ENCODE measurements around the gene PTPN20.

The PTPN20 gene

DNA sequence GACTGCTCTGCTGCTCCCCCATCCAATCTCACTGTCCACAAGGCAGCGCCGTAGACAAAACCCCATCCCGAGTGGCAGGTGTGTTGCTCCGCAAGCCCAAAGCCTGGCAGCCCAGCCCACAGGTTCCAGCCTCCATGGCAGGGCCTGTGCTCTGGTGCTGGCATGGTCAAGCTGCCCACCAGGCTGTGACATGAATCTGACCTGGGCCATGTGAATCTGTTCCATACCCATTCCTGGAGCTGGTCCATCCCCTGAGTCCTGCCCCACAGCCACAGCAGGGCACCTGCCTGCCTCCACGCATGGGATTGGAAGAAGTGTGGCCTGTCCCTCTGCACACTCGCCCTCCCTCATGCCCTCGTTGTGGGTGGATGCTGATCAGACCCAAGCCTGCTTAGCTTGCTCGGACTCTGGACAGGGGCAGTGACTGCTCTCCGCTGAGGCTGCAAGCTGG, 128.8 kb downstream of the PTPN20 start:
- TF ChIP-seq, protein P1, sequence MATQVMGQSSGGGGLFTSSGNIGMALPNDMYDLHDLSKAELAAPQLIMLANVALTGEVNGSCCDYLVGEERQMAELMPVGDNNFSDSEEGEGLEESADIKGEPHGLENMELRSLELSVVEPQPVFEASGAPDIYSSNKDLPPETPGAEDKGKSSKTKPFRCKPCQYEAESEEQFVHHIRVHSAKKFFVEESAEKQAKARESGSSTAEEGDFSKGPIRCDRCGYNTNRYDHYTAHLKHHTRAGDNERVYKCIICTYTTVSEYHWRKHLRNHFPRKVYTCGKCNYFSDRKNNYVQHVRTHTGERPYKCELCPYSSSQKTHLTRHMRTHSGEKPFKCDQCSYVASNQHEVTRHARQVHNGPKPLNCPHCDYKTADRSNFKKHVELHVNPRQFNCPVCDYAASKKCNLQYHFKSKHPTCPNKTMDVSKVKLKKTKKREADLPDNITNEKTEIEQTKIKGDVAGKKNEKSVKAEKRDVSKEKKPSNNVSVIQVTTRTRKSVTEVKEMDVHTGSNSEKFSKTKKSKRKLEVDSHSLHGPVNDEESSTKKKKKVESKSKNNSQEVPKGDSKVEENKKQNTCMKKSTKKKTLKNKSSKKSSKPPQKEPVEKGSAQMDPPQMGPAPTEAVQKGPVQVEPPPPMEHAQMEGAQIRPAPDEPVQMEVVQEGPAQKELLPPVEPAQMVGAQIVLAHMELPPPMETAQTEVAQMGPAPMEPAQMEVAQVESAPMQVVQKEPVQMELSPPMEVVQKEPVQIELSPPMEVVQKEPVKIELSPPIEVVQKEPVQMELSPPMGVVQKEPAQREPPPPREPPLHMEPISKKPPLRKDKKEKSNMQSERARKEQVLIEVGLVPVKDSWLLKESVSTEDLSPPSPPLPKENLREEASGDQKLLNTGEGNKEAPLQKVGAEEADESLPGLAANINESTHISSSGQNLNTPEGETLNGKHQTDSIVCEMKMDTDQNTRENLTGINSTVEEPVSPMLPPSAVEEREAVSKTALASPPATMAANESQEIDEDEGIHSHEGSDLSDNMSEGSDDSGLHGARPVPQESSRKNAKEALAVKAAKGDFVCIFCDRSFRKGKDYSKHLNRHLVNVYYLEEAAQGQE (IDR thresholded peaks at IDR 0.05; ENCODE audit: low read depth) = no peak
- TF ChIP-seq CREB1 (IDR thresholded peaks at IDR 0.05; ENCODE audit: low read depth) (no peak), EP300 (IDR thresholded peaks at IDR 0.05; ENCODE audit: borderline replicate concordance) (no peak), RAD21 (IDR thresholded peaks at IDR 0.05; ENCODE audit: low read depth) (no peak), TAF1 (IDR thresholded peaks at IDR 0.05; ENCODE audit: low read depth) (no peak), TCF12 (IDR thresholded peaks at IDR 0.05; ENCODE audit: low read depth) (no peak), EGR1 (IDR thresholded peaks at IDR 0.05) (no peak), TEAD4 (IDR thresholded peaks at IDR 0.05) (no peak), YY1 (IDR thresholded peaks at IDR 0.05; ENCODE audit: low read depth) (no peak), NFIC (IDR thresholded peaks at IDR 0.05) (no peak), ZBTB7A (IDR thresholded peaks at IDR 0.05; ENCODE audit: low read depth) (no peak), FOXM1 (IDR thresholded peaks at IDR 0.05; ENCODE audit: borderline replicate concordance, low read depth) (no peak), CEBPB (IDR thresholded peaks at IDR 0.05) (no peak)
- TF ChIP-seq, protein P2, sequence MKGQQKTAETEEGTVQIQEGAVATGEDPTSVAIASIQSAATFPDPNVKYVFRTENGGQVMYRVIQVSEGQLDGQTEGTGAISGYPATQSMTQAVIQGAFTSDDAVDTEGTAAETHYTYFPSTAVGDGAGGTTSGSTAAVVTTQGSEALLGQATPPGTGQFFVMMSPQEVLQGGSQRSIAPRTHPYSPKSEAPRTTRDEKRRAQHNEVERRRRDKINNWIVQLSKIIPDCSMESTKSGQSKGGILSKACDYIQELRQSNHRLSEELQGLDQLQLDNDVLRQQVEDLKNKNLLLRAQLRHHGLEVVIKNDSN (IDR thresholded peaks at IDR 0.05) = no peak
- TF ChIP-seq, protein P3, sequence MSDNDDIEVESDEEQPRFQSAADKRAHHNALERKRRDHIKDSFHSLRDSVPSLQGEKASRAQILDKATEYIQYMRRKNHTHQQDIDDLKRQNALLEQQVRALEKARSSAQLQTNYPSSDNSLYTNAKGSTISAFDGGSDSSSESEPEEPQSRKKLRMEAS (IDR thresholded peaks at IDR 0.05) = no peak

DNA sequence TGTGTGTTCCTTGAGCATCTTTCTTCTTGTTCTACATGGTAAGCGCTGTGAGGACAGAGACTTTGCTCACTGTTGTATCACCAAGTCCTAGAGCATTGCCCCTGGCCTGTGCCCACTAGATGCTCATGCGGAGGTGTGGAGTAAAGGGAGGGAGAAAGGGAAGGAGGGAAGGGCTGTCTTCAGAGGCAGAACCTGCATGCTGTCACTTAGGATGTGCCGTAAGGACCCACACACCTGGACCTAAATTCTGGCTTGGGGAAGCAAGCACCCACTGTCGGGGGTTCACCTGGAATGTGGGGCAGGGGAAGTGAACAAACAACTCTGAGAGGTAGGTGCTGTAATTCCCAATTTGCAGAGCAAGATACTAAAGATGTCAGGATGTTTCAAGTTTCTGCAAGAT, 129.5 kb downstream of the PTPN20 start:
- TF ChIP-seq TEAD4 (IDR thresholded peaks at IDR 0.05) (no peak), TCF12 (IDR thresholded peaks at IDR 0.05; ENCODE audit: low read depth) (no peak), YY1 (IDR thresholded peaks at IDR 0.05; ENCODE audit: low read depth) (no peak), FOXM1 (IDR thresholded peaks at IDR 0.05; ENCODE audit: borderline replicate concordance, low read depth) (no peak), TAF1 (IDR thresholded peaks at IDR 0.05; ENCODE audit: low read depth) (no peak), CREB1 (IDR thresholded peaks at IDR 0.05; ENCODE audit: low read depth) (no peak)
- TF ChIP-seq, protein P1 (IDR thresholded peaks at IDR 0.05; ENCODE audit: low read depth) = no peak
- TF ChIP-seq, protein P3 (IDR thresholded peaks at IDR 0.05) = no peak

DNA sequence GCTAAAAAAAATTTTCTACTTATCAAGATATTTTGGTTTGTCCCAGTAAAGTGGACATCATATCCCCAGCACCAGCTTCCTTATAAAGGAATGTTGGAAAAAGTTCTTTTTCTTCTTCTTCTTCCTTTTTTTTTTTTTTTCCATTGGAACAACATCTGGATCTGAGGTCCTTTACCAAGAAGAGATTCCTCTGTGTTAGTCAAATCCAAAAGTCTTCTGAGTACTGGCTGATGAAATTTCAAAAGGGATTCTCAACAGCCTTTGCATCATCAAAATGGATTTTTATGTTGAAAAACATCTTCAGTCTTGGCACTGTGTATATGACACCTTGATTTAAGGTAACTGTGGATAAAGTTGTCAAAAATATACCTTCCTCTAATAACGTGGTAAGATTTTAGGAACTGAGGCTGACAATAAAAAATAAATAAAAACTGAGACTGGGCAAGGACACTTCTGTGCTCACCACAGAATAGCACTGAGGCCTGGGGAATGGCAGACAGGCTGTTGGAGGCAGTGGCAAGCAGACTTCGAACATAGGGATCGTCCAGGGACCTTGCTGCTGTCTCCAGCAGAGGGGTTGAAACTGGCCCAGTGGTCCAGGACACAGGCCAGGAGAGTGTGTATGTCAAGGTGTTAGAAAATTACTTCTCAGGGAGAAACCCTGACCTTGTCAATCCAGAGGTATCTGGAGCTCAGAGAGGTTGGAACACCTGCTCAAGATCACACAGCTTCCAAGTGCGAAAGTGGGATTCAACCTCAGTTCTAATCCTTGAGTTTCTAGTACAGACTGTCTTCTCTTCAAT, 130.4 kb downstream of the PTPN20 start:
- TF ChIP-seq EP300 (IDR thresholded peaks at IDR 0.05; ENCODE audit: borderline replicate concordance) = no peak
- no peak for TF ChIP-seq TCF12 (IDR thresholded peaks at IDR 0.05; ENCODE audit: low read depth)

DNA sequence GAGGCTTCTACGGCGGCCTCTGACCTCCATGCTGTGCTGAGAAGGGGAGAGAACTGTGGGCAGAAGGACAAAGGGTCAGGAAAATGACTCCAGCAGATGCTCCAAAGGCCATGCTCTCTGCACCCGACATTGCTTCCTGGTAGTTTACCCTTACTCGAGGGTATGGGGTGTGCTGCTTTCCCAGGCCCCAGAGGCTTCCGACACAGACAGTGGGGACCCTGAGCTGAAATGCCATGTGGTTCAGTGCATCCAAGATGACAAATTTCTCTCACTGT, 130.9 kb downstream of the PTPN20 start:
- no peak for TF ChIP-seq NFIC (IDR thresholded peaks at IDR 0.05)
- no peak for TF ChIP-seq YY1 (IDR thresholded peaks at IDR 0.05; ENCODE audit: low read depth)
- no peak for TF ChIP-seq EGR1 (IDR thresholded peaks at IDR 0.05)
- no peak for TF ChIP-seq CREB1 (IDR thresholded peaks at IDR 0.05; ENCODE audit: low read depth)
- TF ChIP-seq, protein P1 (IDR thresholded peaks at IDR 0.05; ENCODE audit: low read depth) = no peak
- no peak for TF ChIP-seq TCF12 (IDR thresholded peaks at IDR 0.05; ENCODE audit: low read depth)
- no peak for TF ChIP-seq TAF1 (IDR thresholded peaks at IDR 0.05; ENCODE audit: low read depth)
- TF ChIP-seq, protein P2 (IDR thresholded peaks at IDR 0.05) = no peak
- no peak for TF ChIP-seq ZBTB7A (IDR thresholded peaks at IDR 0.05; ENCODE audit: low read depth)
- no peak for TF ChIP-seq TEAD4 (IDR thresholded peaks at IDR 0.05)
- TF ChIP-seq, protein P3 (IDR thresholded peaks at IDR 0.05) = no peak
- TF ChIP-seq CEBPB (IDR thresholded peaks at IDR 0.05) = no peak
- TF ChIP-seq RAD21 (IDR thresholded peaks at IDR 0.05; ENCODE audit: low read depth) = no peak
- no peak for TF ChIP-seq FOXM1 (IDR thresholded peaks at IDR 0.05; ENCODE audit: borderline replicate concordance, low read depth)
- no peak for TF ChIP-seq EP300 (IDR thresholded peaks at IDR 0.05; ENCODE audit: borderline replicate concordance)

All from Ishikawa (cell line).